GM12872 (cell line): ENCODE data around the gene ATM.

Experiments used
- TF ChIP-seq, protein P1 (sequence below): IDR thresholded peaks from 3 replicates; pipeline ENCODE4 v1.5.1; 2011; ENCODE audit warnings: low read depth, mild to moderate bottlenecking, low read length, moderate library complexity; ENCODE audit not compliant: insufficient read depth

The ATM gene

GRCh38 chr11:108364159-108364558, 141.3 kb downstream of the ATM start:
- TF ChIP-seq, protein P1, sequence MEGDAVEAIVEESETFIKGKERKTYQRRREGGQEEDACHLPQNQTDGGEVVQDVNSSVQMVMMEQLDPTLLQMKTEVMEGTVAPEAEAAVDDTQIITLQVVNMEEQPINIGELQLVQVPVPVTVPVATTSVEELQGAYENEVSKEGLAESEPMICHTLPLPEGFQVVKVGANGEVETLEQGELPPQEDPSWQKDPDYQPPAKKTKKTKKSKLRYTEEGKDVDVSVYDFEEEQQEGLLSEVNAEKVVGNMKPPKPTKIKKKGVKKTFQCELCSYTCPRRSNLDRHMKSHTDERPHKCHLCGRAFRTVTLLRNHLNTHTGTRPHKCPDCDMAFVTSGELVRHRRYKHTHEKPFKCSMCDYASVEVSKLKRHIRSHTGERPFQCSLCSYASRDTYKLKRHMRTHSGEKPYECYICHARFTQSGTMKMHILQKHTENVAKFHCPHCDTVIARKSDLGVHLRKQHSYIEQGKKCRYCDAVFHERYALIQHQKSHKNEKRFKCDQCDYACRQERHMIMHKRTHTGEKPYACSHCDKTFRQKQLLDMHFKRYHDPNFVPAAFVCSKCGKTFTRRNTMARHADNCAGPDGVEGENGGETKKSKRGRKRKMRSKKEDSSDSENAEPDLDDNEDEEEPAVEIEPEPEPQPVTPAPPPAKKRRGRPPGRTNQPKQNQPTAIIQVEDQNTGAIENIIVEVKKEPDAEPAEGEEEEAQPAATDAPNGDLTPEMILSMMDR = no peak

DNA sequence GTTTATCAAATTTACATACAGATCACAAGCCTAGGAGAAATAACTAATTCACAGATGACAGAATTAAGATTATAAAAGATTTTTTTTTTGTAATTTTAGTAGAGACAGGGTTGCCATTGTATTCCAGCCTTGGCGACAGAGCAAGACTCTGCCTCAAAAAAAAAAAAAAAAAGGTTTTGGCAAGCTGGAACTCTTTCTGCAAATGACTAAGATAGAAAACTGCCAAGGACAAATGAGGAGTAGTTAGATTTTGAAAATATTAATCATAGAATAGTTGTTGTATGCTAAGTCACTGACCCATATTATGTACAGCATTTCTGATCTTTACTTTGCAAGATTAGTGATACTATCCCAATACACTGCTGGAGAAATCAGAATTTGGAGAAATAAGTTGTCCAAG, 145.3 kb downstream of the ATM start:
- TF ChIP-seq, protein P1 = no peak

GRCh38 chr11:108369064-108369463, 146.2 kb downstream of the ATM start:
- TF ChIP-seq, protein P1 = no peak

DNA sequence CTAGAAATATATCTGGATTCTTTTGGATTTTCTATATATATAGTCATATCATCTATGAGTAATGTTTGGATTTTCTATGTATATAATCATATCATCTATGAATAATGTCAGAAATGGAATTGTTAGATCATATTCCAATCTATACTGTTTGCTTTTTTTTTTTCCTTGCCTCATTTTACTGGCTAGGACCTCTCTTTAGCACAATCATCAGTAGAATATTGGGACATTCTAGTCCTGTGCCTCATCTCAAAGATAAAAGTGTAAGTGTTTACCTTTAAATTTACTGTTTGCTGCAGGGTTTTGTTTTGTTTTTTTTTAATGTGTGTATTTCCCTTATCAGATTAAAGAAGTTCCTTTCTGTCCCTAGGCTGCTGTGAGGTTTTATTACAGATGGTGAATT, 147.4 kb downstream of the ATM start:
- TF ChIP-seq, protein P1 = no peak

GRCh38 chr11:108370990-108371389, 148.1 kb downstream of the ATM start:
- TF ChIP-seq, protein P1 = no peak

- TF ChIP-seq, protein P1 = no peak
Measured at GRCh38 chr11:108388576-108388975, 165.7 kb downstream of the ATM start.

GRCh38 chr11:108392353-108392752, 169.5 kb downstream of the ATM start:
- TF ChIP-seq, protein P1 = no peak

- TF ChIP-seq, protein P1 = no peak
Measured at GRCh38 chr11:108393046-108393445, 170.2 kb downstream of the ATM start.
